Stimulated activated CD8-positive, alpha-beta memory T cell treated with anti-CD3 and anti-CD28 coated beads, Interleukin-12 subunit alpha, Interleukin-12 subunit beta, amount 100 ng/mL, for 4 hours (primary cell): Measurements from ENCODE around the gene SLC2A3.
"Not testable (repeated sequence)": the region's sequence is repeated elsewhere in the genome, so short reads cannot be mapped to it uniquely, and the experiment has no call there.

Experiments used
- DNase-seq: peaks from one replicate; pipeline ENCODE4 v3.0.0-alpha.2; 2020; ENCODE audit warnings: low read depth

The SLC2A3 gene

DNA sequence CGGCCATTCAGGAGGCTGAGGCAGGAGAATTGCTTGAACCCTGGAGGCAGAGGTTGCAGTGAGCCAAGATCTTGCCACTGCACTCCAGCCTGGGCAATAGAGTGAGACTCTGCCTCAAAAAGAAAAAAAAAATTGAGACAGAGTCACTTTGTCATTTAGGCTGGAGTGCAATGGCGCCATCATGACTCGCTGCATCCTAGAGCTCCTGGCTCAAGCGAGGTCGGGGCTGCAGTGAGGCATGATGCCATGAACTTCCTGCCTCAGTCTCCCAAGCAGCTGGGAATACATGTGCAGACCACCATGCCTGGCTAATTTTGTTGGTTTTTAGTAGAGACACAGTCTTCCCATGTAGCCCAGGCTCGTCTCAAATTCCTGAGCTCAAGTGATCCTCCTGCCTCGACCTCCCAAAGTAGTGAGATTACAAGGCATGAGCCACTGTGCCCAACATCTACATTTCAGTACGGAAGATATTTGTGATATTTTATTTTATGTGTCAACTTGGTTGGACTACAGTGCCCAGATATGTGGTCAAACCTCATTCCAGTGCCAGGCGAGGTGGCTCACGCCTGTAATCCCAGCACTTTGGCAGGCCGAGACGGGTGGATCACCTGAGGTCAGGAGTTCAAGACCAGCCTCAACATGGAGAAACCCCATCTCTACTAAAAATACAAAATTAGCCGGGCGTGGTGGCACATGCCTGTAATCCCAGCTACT lies 14.4 kb upstream of the SLC2A3 start:
- DNase-seq = not testable (repeated sequence)

DNA sequence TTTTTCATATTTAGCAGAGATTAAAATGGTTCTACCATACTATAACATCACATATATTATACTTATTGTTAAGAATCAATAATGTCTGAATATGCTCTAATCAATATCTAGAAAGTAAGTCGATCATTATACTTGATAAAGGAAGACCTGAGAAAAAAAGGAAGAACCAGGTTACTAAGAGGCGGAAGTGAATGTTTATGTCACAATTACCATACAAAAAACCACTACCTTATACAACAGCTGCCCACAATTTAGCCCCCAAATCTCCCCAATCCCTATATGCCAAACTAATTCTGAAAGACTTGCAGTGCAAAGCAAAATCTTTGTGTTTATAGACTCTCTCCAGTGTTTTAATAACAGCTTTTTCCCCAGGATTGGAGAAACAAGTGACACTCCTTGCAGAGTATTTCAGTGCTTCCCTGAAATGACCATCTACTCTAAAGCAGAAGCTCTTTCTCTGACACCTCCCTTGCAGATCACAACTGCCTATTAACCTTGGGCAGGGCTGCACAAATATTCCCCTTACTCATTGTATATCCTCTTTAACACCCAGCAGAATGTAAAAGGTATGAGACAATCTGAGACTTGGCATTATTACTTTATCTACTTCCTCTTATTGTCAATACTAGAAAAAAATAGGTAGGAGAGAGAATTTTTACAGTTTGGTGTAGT lies 12.7 kb upstream of the SLC2A3 start:
- no peak for DNase-seq

DNA sequence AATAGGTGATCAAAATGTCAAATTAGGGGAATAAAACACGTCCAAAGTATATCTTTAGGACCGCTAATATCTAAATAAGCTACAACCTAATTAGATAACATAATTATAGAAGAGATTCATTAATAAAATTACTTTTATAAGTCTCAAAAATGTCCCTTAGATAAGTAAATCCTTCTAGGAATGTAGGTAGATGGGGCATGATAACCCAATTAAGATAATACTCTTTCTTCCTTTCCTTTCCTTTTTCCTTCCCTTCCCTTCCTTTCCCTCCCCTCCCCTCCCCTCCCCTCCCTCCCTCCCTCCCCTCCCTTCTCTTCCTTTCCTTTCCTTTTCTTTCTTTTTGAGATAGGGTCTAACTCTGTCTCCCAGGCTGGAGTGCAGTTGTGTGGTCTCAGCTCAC lies 11.0 kb upstream of the SLC2A3 start:
- no peak for DNase-seq

DNA sequence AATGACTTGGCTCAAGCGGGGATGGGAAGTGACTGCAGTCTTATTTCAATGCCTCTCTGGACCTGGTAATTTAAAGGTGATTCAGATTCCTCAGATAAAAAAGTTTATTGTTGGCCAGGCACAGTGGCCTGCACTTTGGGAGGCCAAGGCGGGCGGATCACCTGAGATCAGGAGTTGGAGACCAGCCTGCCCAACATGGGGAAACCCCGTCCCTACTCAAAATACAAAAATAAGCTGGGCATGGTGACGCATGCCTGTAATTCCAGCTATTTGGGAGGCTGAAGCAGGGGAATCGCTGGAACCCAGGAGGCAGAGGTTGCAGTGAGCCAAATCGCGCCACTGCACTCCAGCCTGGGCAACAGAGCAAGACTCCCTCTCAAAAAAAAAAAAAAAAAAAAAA lies 8.8 kb upstream of the SLC2A3 start:
- not testable (repeated sequence) for DNase-seq

- DNase-seq = no peak
Observed at GRCh38 chr12:7940906-7941305, 4.9 kb upstream of the SLC2A3 start.

GRCh38 chr12:7937833-7938506 lies 2.0 kb upstream of the SLC2A3 start:
- no peak for DNase-seq

DNA sequence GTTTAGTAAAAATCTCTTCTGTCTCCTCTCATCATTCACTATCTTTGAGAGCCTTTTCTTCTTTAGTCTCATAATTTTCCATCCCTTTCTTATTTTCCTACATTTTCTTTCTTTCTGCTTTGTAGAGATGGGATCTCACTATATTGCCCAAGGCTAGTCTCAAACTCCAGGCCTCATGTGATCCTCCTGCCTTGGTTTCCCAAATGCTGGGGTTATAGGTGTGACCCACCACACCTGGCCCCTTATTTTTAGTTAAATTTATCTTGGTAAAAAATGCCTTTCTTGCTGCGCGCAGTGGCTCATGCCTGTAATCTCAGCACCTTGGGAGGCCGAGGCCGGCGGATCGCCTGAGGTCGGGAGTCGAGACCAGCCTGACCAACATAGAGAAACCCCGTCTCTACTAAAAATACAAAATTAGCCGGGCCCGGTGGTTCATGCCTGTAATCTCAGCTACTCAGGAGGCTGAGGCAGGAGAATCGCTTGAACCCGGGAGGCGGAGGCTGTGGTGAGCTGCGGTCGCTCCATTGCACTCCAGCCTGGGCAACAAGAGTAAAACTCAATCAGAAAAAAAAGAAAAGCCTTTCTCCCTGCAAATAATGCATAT lies 996 bp downstream of the SLC2A3 start:
- no peak for DNase-seq

- DNase-seq = no peak
Observed at GRCh38 chr12:7934091-7934888, 1.7 kb downstream of the SLC2A3 start.

DNA sequence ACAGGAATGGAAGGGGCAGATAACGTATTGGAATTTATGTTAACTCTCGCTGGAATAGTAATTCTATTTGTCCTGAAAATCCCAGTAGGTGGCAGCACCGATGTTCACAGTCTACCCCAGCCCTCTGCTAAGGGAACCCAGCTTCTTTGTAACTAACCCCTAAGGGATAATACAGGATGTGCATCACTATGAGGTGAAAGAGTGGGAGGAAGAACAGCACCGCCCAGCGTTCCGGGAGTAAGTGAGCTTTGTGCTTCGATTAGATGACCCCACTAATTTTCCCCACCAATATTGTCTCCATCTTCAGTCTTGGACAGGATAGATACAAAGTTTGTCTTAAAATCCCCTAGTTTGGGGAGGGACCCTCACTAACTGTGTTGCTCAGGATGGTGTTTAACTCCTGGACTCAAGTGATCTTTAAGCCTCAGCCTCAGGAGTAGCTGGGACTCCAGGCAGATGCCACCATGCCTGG lies 2.7 kb downstream of the SLC2A3 start:
- DNase-seq = peak; percentile 39

DNA sequence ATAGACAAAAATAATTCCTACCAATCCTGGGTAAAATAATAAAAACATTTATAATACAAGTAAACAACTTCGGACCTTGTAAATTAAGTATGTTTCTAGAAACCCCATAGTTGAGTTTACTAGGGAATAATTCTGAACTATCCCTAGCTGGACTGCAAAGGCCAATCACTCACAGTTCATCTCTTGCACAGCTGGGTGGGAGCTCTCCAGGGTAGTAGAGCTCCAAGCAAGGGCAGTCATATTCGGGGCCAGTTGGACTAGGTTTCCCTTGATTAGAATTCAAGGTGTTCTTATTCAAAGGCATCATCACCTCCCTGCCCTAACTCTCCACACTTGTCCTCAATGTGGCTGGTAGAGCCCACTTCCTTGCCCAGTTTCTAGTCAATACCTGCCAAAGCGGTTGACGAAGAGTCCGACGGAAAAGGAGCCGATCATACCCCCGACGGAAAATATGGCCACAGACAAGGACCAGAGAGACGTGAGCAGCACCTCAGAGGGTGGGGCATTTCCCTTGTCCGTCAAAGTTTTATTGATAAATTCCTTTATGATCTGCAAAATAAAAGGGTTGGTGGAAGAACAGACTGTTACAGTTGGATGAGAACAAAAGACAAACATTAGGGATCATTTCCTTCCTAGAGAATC lies 3.3 kb downstream of the SLC2A3 start:
- DNase-seq = not testable (repeated sequence)

- DNase-seq = no peak
Observed at GRCh38 chr12:7929083-7929792, 6.7 kb downstream of the SLC2A3 start.

DNA sequence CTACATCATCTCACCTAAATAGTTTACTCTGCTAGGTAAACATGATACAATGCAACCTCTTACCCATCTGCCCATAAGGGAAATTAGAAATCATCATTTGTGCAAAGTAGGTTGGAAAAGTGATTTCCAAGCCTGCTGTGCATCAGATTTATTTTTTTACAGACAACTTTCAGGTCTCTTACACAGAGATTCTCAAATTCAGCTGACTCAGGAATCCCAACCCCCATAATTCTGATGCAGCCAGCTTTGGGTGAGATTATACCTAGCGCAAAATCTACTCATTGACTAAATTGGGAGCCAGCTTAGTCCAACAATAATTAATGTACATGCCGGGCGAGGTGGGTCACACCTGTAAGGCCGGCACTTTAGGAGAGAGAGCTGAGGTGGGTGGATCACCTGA lies 8.5 kb downstream of the SLC2A3 start:
- no peak for DNase-seq

- DNase-seq = not testable (repeated sequence)
Observed at GRCh38 chr12:7926068-7926666, 9.8 kb downstream of the SLC2A3 start.

GRCh38 chr12:7923241-7924236 lies 12.4 kb downstream of the SLC2A3 start:
- no peak for DNase-seq

DNA sequence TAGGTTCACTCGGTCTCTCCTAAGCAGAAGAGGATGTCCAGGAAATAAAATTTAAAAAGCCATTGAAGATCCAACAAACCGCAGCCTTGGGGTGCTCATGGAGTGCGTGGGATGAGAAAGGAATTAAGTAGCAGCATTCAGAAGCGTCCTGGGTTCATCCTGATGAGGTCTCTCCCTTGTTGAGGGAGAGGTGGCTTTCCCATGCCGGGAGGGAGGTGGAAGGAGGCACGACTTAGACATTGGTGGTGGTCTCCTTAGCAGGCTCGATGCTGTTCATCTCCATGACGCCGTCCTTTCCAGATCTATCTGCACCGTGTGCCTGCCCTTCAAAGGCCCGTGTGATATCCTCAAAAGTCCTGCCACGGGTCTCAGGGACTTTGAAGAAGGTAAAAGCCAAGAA lies 14.8 kb downstream of the SLC2A3 start:
- not testable (repeated sequence) for DNase-seq

GRCh38 chr12:7918268-7918590 lies 17.8 kb downstream of the SLC2A3 start:
- DNase-seq = not testable (repeated sequence)

DNA sequence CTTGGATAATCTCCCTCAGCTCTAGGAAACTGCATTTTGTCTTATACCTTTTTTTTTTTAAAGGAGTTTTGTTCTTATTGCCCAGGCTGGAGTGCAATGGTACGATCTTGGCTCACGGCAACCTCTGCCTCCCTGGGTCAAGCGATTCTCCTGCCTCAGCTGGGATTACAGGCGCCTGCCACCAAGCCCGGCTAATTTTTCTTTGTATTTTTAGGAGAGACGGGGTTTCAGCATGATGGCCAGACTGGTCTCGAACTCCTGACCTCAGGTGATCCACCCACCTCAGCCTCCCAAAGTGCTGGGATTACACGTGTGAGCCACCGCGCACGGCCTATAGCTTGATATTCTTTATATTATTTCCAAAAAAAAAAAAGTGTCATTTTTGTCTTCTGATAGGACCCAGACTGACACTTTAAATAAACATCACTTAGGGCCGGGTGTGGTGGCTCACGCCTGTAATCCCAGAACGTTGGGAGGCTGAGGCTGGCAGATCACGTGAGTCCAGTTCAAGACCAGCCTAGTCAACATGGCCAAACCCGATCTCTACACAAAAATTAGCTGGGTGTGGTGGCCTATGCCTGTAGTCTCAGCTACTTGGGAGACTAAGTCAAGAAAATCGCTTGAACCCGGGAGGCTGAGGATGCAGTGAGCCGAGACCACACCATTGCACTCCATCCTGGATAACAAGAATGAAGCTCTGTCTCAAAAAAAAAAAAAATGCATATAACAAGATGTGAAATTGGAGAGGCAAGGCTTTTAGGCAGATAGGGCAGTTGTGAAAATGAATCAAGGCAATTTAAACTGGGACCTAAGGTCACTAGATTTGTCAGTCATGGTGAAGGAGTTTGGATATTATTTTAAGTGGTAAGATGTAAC lies 18.4 kb downstream of the SLC2A3 start:
- DNase-seq = no peak

GRCh38 chr12:7916936-7917335 lies 19.1 kb downstream of the SLC2A3 start:
- DNase-seq = no peak
